Neural progenitor cell (in vitro differentiated cells): ENCODE results near the gene TMEFF2. TPM values are rescaled to one million over a fixed set of nuclear protein-coding genes. Genes with fewer than 3 reads are reported as not detected.

Source experiments
- DNase-seq: peaks from one replicate; pipeline ENCODE4 v3.0.0-alpha.2; 2016; ENCODE audit warnings: low spot score
- H2AFZ ChIP-seq: fragments of 200-600 bp; sonication (generic); replicated peaks from 2 replicates; pipeline ENCODE4 v1.6.1; 2016; ENCODE audit warnings: antibody characterized with exemption
- H3F3A ChIP-seq: fragments of 200-600 bp; sonication (generic); 2 replicates; pipeline ENCODE4 v1.6.1; 2016; ENCODE audit warnings: antibody characterized with exemption, low read depth
- H3K27ac ChIP-seq: fragments of 200-600 bp; sonication (generic); 2 replicates; pipeline ENCODE4 v1.5.1; 2016; ENCODE audit warnings: mild to moderate bottlenecking
- H3K27me3 ChIP-seq: fragments of 200-600 bp; sonication (generic); 2 replicates; pipeline ENCODE4 v1.6.1; 2016; ENCODE audit warnings: mild to moderate bottlenecking, moderate library complexity
- H3K36me3 ChIP-seq: fragments of 200-600 bp; sonication (generic); 2 replicates; pipeline ENCODE4 v1.5.1; 2016
- H3K4me1 ChIP-seq: fragments of 200-600 bp; sonication (generic); 2 replicates; pipeline ENCODE4 v1.6.1; 2016; ENCODE audit warnings: mixed run types
- H3K4me2 ChIP-seq: fragments of 200-600 bp; sonication (generic); 2 replicates; pipeline ENCODE4 v1.6.1; 2016
- H3K4me3 ChIP-seq: fragments of 200-600 bp; sonication (generic); 2 replicates; pipeline ENCODE4 v1.5.1; 2016
- H3K79me2 ChIP-seq: fragments of 200-600 bp; sonication (generic); 2 replicates; pipeline ENCODE4 v1.6.1; 2016; ENCODE audit warnings: low read depth
- H3K9ac ChIP-seq: fragments of 200-600 bp; sonication (generic); 2 replicates; pipeline ENCODE4 v1.6.1; 2016
- H3K9me3 ChIP-seq: fragments of 200-600 bp; sonication (generic); 2 replicates; pipeline ENCODE4 v1.5.1; 2016; ENCODE audit warnings: low read depth
- H4K20me1 ChIP-seq: fragments of 200-600 bp; sonication (generic); 2 replicates; pipeline ENCODE4 v1.6.1; 2016; ENCODE audit warnings: low read depth
- H3K27ac Mint-ChIP-seq: 3 replicates; pipeline ENCODE4 v1.8.0; 2021; ENCODE audit warnings: mixed read lengths
- H3K27me3 Mint-ChIP-seq: 2 replicates; pipeline ENCODE4 v1.8.0; 2022; ENCODE audit warnings: low read depth, mild to moderate bottlenecking, inconsistent platforms, moderate library complexity, mixed read lengths; ENCODE audit not compliant: insufficient read depth
- H3K36me3 Mint-ChIP-seq: 3 replicates; pipeline ENCODE4 v1.8.0; 2021; ENCODE audit warnings: mixed read lengths
- H3K4me1 Mint-ChIP-seq: 3 replicates; pipeline ENCODE4 v1.8.0; 2021; ENCODE audit warnings: mixed read lengths
- H3K4me3 Mint-ChIP-seq: 3 replicates; pipeline ENCODE4 v1.8.0; 2021; ENCODE audit warnings: mild to moderate bottlenecking, moderate library complexity, mixed read lengths
- H3K9me3 Mint-ChIP-seq: 3 replicates; pipeline ENCODE4 v1.8.0; 2020; ENCODE audit warnings: mixed read lengths
- CTCF ChIP-seq: fragments of 200-600 bp; sonication (generic); IDR thresholded peaks from 2 replicates; pipeline ENCODE4 v1.5.1; 2017; ENCODE audit warnings: antibody characterized with exemption, mild to moderate bottlenecking
- EZH2 ChIP-seq: fragments of 200-600 bp; sonication (generic); IDR thresholded peaks from 2 replicates; pipeline ENCODE4 v1.6.1; 2017; ENCODE audit warnings: antibody characterized with exemption, mild to moderate bottlenecking, moderate library complexity
- EZH2phosphoT487 ChIP-seq: fragments of 200-600 bp; sonication (generic); IDR thresholded peaks from 2 replicates; pipeline ENCODE4 v1.6.1; 2017; ENCODE audit warnings: antibody characterized with exemption
- total RNA-seq: library from RNA; depleted of rRNA; stranded (reverse); fragments of >200 nt; gene quantifications from 2 replicates; pipeline ENCODE4 v1.2.3, GENCODE V29; 2015; ENCODE audit warnings: low replicate concordance

TMEFF2 gene
- total RNA-seq, 1 donor from 2014 or later = 1.7 TPM

GRCh38 chr2:192216336-192216735 lies 21.6 kb upstream of the TMEFF2 start:
- Histone ChIP-seq H3K79me2 (no peaks in the 10 kb centered on the region), H3F3A (no peaks in the 10 kb centered on the region), H3K4me2 (no peak overlapping the region), H3K27me3 (no peaks in the 10 kb centered on the region), H3K4me1 (no peaks in the 10 kb centered on the region), H3K9ac (no peak overlapping the region), H3K4me3 (no peak overlapping the region), H3K27ac (no peak overlapping the region), H3K9me3 (no peaks in the 10 kb centered on the region), H3K36me3 (no peaks in the 10 kb centered on the region), H2AFZ (no peak overlapping the region), H4K20me1 (no peaks in the 10 kb centered on the region)
- Mint-ChIP-seq H3K36me3 (no peaks in the 10 kb centered on the region), H3K9me3 (no peaks in the 10 kb centered on the region), H3K4me1 (no peaks in the 10 kb centered on the region), H3K27me3 (no peaks in the 10 kb centered on the region), H3K27ac (no peak overlapping the region), H3K4me3 (no peak overlapping the region)
- no peak for DNase-seq
- TF ChIP-seq EZH2 (no peak), CTCF (no peak), EZH2phosphoT487 (no peak)

- TF ChIP-seq CTCF = no peak
- no peak for TF ChIP-seq EZH2phosphoT487
- H3K79me2 ChIP-seq = no peaks in the 10 kb centered on the region
- H3K4me1 ChIP-seq = no peaks in the 10 kb centered on the region
- H3K9me3 ChIP-seq = no peaks in the 10 kb centered on the region
- no peaks in the 10 kb centered on the region for H4K20me1 ChIP-seq
- H3K4me3 ChIP-seq = no peak overlapping the region
- no peak overlapping the region for H2AFZ ChIP-seq
- H3K36me3 Mint-ChIP-seq = no peaks in the 10 kb centered on the region
- H3K27me3 Mint-ChIP-seq = no peaks in the 10 kb centered on the region
- H3K4me1 Mint-ChIP-seq = no peaks in the 10 kb centered on the region
- no peak overlapping the region for H3K27ac Mint-ChIP-seq
- H3K27ac ChIP-seq = no peak overlapping the region
- H3K4me3 Mint-ChIP-seq = no peak overlapping the region
- no peaks in the 10 kb centered on the region for H3K9me3 Mint-ChIP-seq
- H3K27me3 ChIP-seq = no peaks in the 10 kb centered on the region
- no peak overlapping the region for H3K9ac ChIP-seq
- H3F3A ChIP-seq = no peaks in the 10 kb centered on the region
- H3K36me3 ChIP-seq = no peaks in the 10 kb centered on the region
- no peak for DNase-seq
- H3K4me2 ChIP-seq = no peak overlapping the region
These were observed 20.6 kb upstream of the TMEFF2 start for GRCh38 chr2:192215096-192215877.

- DNase-seq = no peak
- Mint-ChIP-seq H3K9me3 (no peaks in the 10 kb centered on the region), H3K27me3 (no peaks in the 10 kb centered on the region), H3K27ac (no peak overlapping the region), H3K4me3 (no peak overlapping the region), H3K36me3 (no peaks in the 10 kb centered on the region), H3K4me1 (no peaks in the 10 kb centered on the region)
- TF ChIP-seq EZH2phosphoT487 (no peak), EZH2 (no peak), CTCF (no peak)
- no peaks in the 10 kb centered on the region for H3F3A ChIP-seq
- no peak overlapping the region for H2AFZ ChIP-seq
- no peaks in the 10 kb centered on the region for H3K9me3 ChIP-seq
- no peaks in the 10 kb centered on the region for H3K79me2 ChIP-seq
- no peak overlapping the region for H3K27ac ChIP-seq
- no peak overlapping the region for H3K4me2 ChIP-seq
- H3K27me3 ChIP-seq = no peaks in the 10 kb centered on the region
- no peak overlapping the region for H3K9ac ChIP-seq
- H3K36me3 ChIP-seq = no peaks in the 10 kb centered on the region
- H4K20me1 ChIP-seq = no peaks in the 10 kb centered on the region
- no peaks in the 10 kb centered on the region for H3K4me1 ChIP-seq
- H3K4me3 ChIP-seq = no peak overlapping the region
These were observed 14.1 kb upstream of the TMEFF2 start for GRCh38 chr2:192208848-192209247.
